Urinary bladder (tissue), 4 donors: ENCODE data around the gene ANO10. TPM values are rescaled to one million over a fixed set of nuclear protein-coding genes. Genes with fewer than 3 reads are reported as not detected.

Experiments
- DNase-seq: peaks from one replicate; pipeline ENCODE4 v3.0.0-alpha.2; 2015; ENCODE audit errors: extremely low spot score
- H3K27ac ChIP-seq: one replicate; pipeline ENCODE4 v1.5.1; 2013; ENCODE audit warnings: low read depth, mild to moderate bottlenecking, moderate library complexity
- H3K36me3 ChIP-seq: one replicate; pipeline ENCODE4 v1.6.1; 2013; ENCODE audit warnings: mild to moderate bottlenecking, moderate library complexity; ENCODE audit not compliant: insufficient read depth
- H3K4me1 ChIP-seq: one replicate; pipeline ENCODE4 v1.6.1; 2013; ENCODE audit warnings: mild to moderate bottlenecking, moderate library complexity; ENCODE audit not compliant: insufficient read depth
- H3K4me3 ChIP-seq: one replicate; pipeline ENCODE4 v1.5.1; 2013; ENCODE audit warnings: low read depth, low read length
- WGBS: extraction: QIAGEN DNeasy Blood & Tissue Kit; methylation state at CpG from one replicate; pipeline ENCODE4 v1.1.7; 2013; 5-methylcytosine and 5-hydroxymethylcytosine counted together
- polyA plus RNA-seq: library from polyadenylated mRNA; stranded (reverse); fragments of 200-250 nt; gene quantifications from one replicate; pipeline ENCODE4 v1.2.3, GENCODE V29; 2013
- small RNA-seq: library from RNA; depleted of rRNA; stranded (forward); fragments of <200 nt; gene quantifications from one replicate; pipeline ENCODE3, GENCODE V24; 2014
- total RNA-seq: library from RNA; depleted of rRNA; stranded (reverse); fragments of >200 nt; gene quantifications from one replicate; pipeline ENCODE4 v1.2.3, GENCODE V29; 2014
- donor health status: healthy with polysubstance abuse.
- donor health status: healthy.

Gene ANO10
- total and polyA plus RNA-seq, 2 donors: 25.1 to 33.3 TPM

GRCh38 chr3:43326891-43327581 lies 294.8 kb downstream of the ANO10 start:
- Histone ChIP-seq H3K36me3 (no peaks in the 10 kb centered on the region), H3K4me3 (no peak overlapping the region), H3K27ac (no peak overlapping the region), H3K4me1 (no peaks in the 10 kb centered on the region)
- no peak for DNase-seq
- 23% methylated on average over 3 of the region's 3 CpGs for WGBS

GRCh38 chr3:43323541-43323940 lies 298.3 kb downstream of the ANO10 start:
- Histone ChIP-seq H3K4me3 (no peak overlapping the region), H3K36me3 (no peaks in the 10 kb centered on the region), H3K27ac (no peak overlapping the region), H3K4me1 (peaks cover 2% of the 10 kb centered on the region)
- 98% methylated on average over 1 of the region's 1 CpG for WGBS
- no peak for DNase-seq

- Histone ChIP-seq H3K27ac (no peak overlapping the region), H3K4me3 (no peak overlapping the region), H3K4me1 (peaks cover 2% of the 10 kb centered on the region), H3K36me3 (no peaks in the 10 kb centered on the region)
- no peak for DNase-seq
- WGBS: 92% methylated on average over 5 of the region's 5 CpGs
These were observed 301.5 kb downstream of the ANO10 start for GRCh38 chr3:43320288-43320687.

DNA sequence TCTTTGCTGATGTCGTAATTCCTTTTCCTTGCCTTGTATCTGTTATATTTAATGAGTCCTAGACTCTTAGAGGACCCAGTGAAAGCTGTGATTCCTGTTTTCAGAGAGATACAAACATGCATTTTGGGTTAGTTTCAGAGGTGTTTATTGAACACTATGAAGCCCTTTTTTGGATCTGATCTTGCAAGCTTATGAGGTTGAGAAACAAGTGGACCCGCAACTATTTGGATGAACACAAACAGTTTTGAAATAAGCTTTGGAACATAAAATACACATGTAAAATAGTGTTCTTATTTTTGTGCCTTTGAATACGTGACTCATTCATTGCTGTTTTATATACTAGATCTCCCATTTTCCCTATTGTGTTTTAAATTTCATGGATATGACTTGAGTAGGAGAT lies 302.0 kb downstream of the ANO10 start:
- 78% methylated on average over 3 of the region's 3 CpGs for WGBS
- no peak overlapping the region for H3K27ac ChIP-seq
- H3K36me3 ChIP-seq: no peaks in the 10 kb centered on the region
- H3K4me3 ChIP-seq: no peak overlapping the region
- no peak for DNase-seq
- peaks cover 2% of the 10 kb centered on the region for H3K4me1 ChIP-seq

GRCh38 chr3:43319376-43319775 lies 302.4 kb downstream of the ANO10 start:
- no peak for DNase-seq
- Histone ChIP-seq H3K4me1 (peaks cover 2% of the 10 kb centered on the region), H3K36me3 (no peaks in the 10 kb centered on the region), H3K4me3 (no peak overlapping the region), H3K27ac (no peak overlapping the region)
- WGBS: 89% methylated on average over 6 of the region's 6 CpGs

- Histone ChIP-seq H3K27ac (no peak overlapping the region), H3K4me1 (peaks cover 2% of the 10 kb centered on the region), H3K36me3 (no peaks in the 10 kb centered on the region), H3K4me3 (no peak overlapping the region)
- no peak for DNase-seq
- WGBS: 74% methylated on average over 8 of the region's 8 CpGs
These were observed 304.1 kb downstream of the ANO10 start for GRCh38 chr3:43317461-43318316.

- H3K36me3 ChIP-seq: no peaks in the 10 kb centered on the region
- H3K4me3 ChIP-seq: no peak overlapping the region
- H3K27ac ChIP-seq: no peak overlapping the region
- DNase-seq: no peak
- 83% methylated on average over 4 of the region's 4 CpGs for WGBS
- peaks cover 2% of the 10 kb centered on the region for H3K4me1 ChIP-seq
These were observed 304.9 kb downstream of the ANO10 start for GRCh38 chr3:43316783-43317460.

Small RNA genes lying within 50 kb of the gene (small RNA-seq; reads per million reads assigned to genes)
- not detected for gene RF00019

Other genes with a start within 250 kb of the ANO10 start
- gene ABHD5, start 68.9 kb upstream of the ANO10 start, total RNA-seq: 21.4 TPM
- 25.0 TPM for gene ABHD5, start 68.9 kb upstream of the ANO10 start, polyA plus RNA-seq